AG09309 (cell line): ENCODE data around the gene UEVLD.
"Not testable (repeated sequence)": the region's sequence is repeated elsewhere in the genome, so short reads cannot be mapped to it uniquely, and the experiment has no call there.

Experiments
- DNase-seq: peaks from one replicate; pipeline ENCODE4 v3.0.0-alpha.2; 2010; ENCODE audit warnings: low read depth
- H3K4me3 ChIP-seq: 2 replicates; pipeline ENCODE4 v1.5.1; 2011; ENCODE audit warnings: mild to moderate bottlenecking, low read depth, low read length, moderate library complexity; ENCODE audit not compliant: control insufficient read depth
- CTCF ChIP-seq: IDR thresholded peaks from 2 replicates; pipeline ENCODE4 v1.5.1; 2011; ENCODE audit warnings: mild to moderate bottlenecking, low read depth, low read length, inconsistent platforms; ENCODE audit not compliant: insufficient read depth, control insufficient read depth; ENCODE audit errors: missing control alignments

The UEVLD gene

DNA sequence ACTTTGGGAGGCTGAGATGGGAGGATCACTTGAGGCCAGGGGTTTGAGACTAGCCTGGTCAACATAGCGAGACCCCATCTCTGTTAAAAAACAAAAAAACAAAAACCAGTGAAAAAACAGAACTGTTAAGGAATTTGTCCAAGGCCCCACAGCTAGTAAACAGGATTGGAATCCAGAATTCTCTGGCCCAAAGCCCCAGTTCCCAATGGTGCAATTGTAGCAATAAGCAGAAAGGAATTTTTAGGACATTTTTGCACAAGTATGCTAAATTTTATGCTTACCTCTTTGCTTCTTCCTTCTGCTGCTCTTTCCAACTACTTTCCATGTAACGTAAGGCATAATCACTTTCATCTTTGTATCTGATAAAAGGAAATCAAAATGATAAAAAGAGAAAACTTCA, 22.7 kb upstream of the UEVLD start:
- TF ChIP-seq CTCF = no peak
- H3K4me3 ChIP-seq = no peak overlapping the region
- DNase-seq = no peak

DNA sequence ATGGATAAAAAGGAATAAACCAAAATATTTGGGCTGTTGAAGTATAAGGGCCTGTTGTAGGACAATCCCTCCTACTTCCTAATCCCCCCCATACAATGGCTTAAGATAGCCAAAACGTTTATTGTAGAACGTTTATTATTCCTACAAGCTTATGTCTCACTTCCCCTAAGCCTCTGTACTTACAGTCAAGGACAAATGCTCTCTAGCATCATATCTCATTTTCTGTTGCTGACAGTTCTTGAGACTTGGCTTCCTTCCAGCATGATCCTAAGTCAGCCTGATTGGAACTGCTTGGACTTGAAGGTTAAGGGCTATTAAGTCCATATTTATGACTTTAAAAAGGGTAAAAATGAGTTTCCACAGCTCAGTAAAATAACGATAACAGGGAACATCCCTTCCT, 19.8 kb upstream of the UEVLD start:
- DNase-seq = no peak
- no peak for TF ChIP-seq CTCF
- no peak overlapping the region for H3K4me3 ChIP-seq

- DNase-seq = no peak
- H3K4me3 ChIP-seq = no peak overlapping the region
- no peak for TF ChIP-seq CTCF
These were observed 12.5 kb upstream of the UEVLD start for GRCh38 chr11:18600915-18601569.

- no peak within 1 kb of the TSS for H3K4me3 ChIP-seq
- DNase-seq = peak; percentile 37
- TF ChIP-seq CTCF = no peak
These were observed 11.3 kb upstream of the UEVLD start, which contains the start of gene MISFA for GRCh38 chr11:18599739-18600230. Gene MISFA, plus strand, starts transcription at chr11:18599789. Its CDS starts 140 bp downstream, at chr11:18599929.

- TF ChIP-seq CTCF = no peak
- peak; percentile 46 for DNase-seq
- no peak overlapping the region for H3K4me3 ChIP-seq
These were observed 6.6 kb upstream of the UEVLD start for GRCh38 chr11:18594999-18595749.

- not testable (repeated sequence) for DNase-seq, H3K4me3 ChIP-seq
These were observed 5.6 kb upstream of the UEVLD start for GRCh38 chr11:18594088-18594487.

DNA sequence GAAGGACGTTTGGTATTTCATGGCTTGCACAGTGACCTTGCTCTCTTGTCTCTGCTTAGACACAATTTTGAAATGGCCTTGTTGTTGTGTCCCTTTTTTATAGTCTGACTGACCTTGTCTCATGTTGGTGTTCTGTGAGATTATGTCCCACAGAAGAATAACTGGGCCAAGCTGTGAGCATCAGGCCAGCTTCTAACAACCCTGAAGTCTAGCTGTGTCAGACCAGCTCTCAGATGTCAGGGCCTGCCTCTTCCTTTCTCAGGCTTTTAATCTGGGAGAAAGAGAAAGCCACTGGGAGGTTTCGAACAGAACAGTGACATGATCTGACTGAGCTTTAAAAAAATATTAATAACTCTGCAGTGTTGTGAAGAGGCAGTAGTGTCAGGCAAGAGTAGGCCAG, 2.0 kb upstream of the UEVLD start:
- no peak for DNase-seq
- no peak for TF ChIP-seq CTCF
- H3K4me3 ChIP-seq = no peak overlapping the region
